K562 (cell line): ENCODE data around the gene UBE2R2. TPM values are rescaled to one million over a fixed set of nuclear protein-coding genes. Genes with fewer than 3 reads are reported as not detected.

Experiments
- ATF1 ChIP-seq, 2 experiments: fragments of 450-650 bp in 1 of 2; IDR thresholded peaks; 2 replicates each; pipeline ENCODE4 v1.6.1; 2016; ENCODE audit warnings: missing compliant biosample characterization in 1 of 2, missing genetic modification characterization in 1 of 2
- CHCHD3 ChIP-seq: fragments of 250-450 bp; sonication (Bioruptor Pico); IDR thresholded peaks from 2 replicates; pipeline ENCODE4 v2.1.2; 2022; ENCODE audit warnings: mild to moderate bottlenecking
- JUN ChIP-seq, 2 experiments: sonication (generic) in 1 of 2; formaldehyde crosslinking in 1 of 2; IDR thresholded peaks; 2 replicates each; pipeline versions ENCODE4 v1.6.1 to v1.8.0; 2012 to 2022; ENCODE audit warnings: borderline replicate concordance in 2 of 2, mild to moderate bottlenecking in 2 of 2, improper control_type of control experiment in 1 of 2, low read depth in 1 of 2, low read length in 1 of 2, missing genetic modification reagents in 1 of 2
- L3MBTL2 ChIP-seq: fragments of 450-650 bp; IDR thresholded peaks from 2 replicates; pipeline ENCODE4 v1.6.1; 2016; ENCODE audit warnings: mild to moderate bottlenecking, moderate library complexity
- MYNN ChIP-seq, 2 experiments: sonication (generic); formaldehyde crosslinking in 1 of 2; IDR thresholded peaks; 2 replicates each; pipeline versions ENCODE4 v1.5.0 to v1.6.1; 2016 to 2020; ENCODE audit warnings: antibody characterized with exemption in 1 of 2, missing genetic modification reagents in 1 of 2
- NFYB ChIP-seq: IDR thresholded peaks from 2 replicates; pipeline ENCODE4 v1.6.1; 2011; ENCODE audit warnings: mild to moderate bottlenecking, moderate library complexity; ENCODE audit not compliant: insufficient read length; ENCODE audit errors: extremely low read depth
- ZFP36 ChIP-seq: fragments of 150-350 bp; IDR thresholded peaks from 2 replicates; pipeline ENCODE4 v1.6.1; 2018; ENCODE audit warnings: low read length, low read depth; ENCODE audit not compliant: partially characterized antibody
- ZNF143 ChIP-seq: sonication (generic); formaldehyde crosslinking; IDR thresholded peaks from 2 replicates; pipeline ENCODE4 v1.9.0; 2022; ENCODE audit warnings: mild to moderate bottlenecking, missing genetic modification reagents
- polyA plus RNA-seq, 8 experiments: library from polyadenylated mRNA; depleted of rRNA in 4 of 8; stranded (reverse) in 5 of 8; unstranded in 3 of 8; fragments of >200 nt; fragmentation: Nextera tagmentation in 2 of 8; fragmentation: Illumina TruSeq in 1 of 8; extraction: Ambion mirVana in 2 of 8; extraction: Trizol in 1 of 8; gene quantifications; 2 replicates each; pipeline versions ENCODE4 v1.2.1 to v1.2.3, GENCODE V29; 2011 to 2014; ENCODE audit warnings: inconsistent platforms in 1 of 8, missing spikeins in 1 of 8
- total RNA-seq, 7 experiments: library from RNA; depleted of rRNA in 6 of 7; stranded (reverse); fragments of >200 nt in 6 of 7; fragmentation: Illumina TruSeq in 2 of 7; extraction: Trizol in 2 of 7; gene quantifications; 2 replicates each; pipeline versions ENCODE4 v1.2.1 to v1.2.3, GENCODE V29; 2011 to 2021; ENCODE audit warnings: low replicate concordance in 1 of 7
- TF ChIP-seq, protein P1 (sequence below): fragments of 250-450 bp; sonication (Bioruptor Pico); IDR thresholded peaks from 2 replicates; pipeline ENCODE4 v1.4.0; 2020; ENCODE audit warnings: mild to moderate bottlenecking, moderate library complexity
- TF ChIP-seq, protein P2 (sequence below): sonication (generic); formaldehyde crosslinking; IDR thresholded peaks from 2 replicates; pipeline ENCODE4 v1.8.0; 2023; ENCODE audit warnings: mild to moderate bottlenecking, missing genetic modification reagents
- TF ChIP-seq, protein P3 (sequence below): fragments of 450-650 bp; IDR thresholded peaks from 2 replicates; pipeline ENCODE4 v1.6.1; 2016
- TF ChIP-seq, protein P4 (sequence below): sonication (generic); formaldehyde crosslinking; IDR thresholded peaks from 2 replicates; pipeline ENCODE4 v1.4.0; 2020; ENCODE audit warnings: mild to moderate bottlenecking, missing genetic modification reagents
- TF ChIP-seq, protein P5 (sequence below): sonication (generic); formaldehyde crosslinking; IDR thresholded peaks from 2 replicates; pipeline ENCODE4 v1.5.0; 2020; ENCODE audit warnings: missing genetic modification reagents

Gene UBE2R2
- total and polyA plus RNA-seq, 9 of the 15 experiments (the other 6 are each of a cell fraction or from before 2014, with no cell fraction given) = 7.8 to 26.2 (median 11.8) TPM

DNA sequence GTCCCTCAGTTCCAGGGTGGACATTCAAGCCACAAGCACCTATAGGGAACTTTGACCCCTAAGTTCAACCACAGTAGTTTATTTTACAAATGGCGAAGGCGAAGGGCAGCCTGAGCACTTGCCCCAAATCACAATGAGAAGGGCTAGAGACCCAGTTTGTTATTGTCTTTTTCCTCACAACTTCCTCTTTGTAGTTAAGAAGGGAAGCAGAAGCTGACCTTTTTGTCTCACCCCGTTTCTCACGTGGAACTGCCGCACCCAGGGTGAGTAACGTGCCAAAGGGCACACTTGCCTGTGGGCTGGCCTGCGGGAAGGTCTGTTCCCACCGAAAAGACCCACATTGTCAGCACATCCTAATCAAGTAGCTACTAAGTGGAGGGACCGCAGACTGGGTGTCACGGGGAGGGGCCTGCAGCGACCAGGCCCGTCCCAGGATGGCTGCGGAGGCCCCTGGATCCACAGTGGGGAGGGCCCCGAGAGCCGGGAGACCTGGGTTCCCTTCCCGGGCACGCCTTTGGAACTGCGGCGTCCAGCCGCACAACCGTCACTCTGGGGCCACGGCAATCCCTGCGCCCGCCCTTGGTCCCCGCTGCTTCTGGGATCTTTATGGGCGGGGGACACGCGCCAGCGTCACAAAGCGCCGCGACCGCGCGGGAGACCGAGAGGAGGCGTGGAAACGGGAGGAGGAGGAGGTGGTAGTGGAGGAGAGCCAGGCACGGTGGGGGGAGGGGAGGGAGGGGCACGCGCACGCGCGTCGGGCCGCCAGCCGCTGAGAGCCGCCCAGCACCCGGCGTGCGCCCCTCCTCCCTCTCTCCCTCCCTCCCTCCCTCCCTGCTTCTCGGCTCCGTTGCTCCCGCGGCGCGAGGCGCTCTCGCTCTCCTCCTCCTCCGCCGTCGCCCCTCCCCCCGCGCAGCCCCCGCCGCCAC is at the start of gene UBE2R2 (continued):
- TF ChIP-seq, protein P1, sequence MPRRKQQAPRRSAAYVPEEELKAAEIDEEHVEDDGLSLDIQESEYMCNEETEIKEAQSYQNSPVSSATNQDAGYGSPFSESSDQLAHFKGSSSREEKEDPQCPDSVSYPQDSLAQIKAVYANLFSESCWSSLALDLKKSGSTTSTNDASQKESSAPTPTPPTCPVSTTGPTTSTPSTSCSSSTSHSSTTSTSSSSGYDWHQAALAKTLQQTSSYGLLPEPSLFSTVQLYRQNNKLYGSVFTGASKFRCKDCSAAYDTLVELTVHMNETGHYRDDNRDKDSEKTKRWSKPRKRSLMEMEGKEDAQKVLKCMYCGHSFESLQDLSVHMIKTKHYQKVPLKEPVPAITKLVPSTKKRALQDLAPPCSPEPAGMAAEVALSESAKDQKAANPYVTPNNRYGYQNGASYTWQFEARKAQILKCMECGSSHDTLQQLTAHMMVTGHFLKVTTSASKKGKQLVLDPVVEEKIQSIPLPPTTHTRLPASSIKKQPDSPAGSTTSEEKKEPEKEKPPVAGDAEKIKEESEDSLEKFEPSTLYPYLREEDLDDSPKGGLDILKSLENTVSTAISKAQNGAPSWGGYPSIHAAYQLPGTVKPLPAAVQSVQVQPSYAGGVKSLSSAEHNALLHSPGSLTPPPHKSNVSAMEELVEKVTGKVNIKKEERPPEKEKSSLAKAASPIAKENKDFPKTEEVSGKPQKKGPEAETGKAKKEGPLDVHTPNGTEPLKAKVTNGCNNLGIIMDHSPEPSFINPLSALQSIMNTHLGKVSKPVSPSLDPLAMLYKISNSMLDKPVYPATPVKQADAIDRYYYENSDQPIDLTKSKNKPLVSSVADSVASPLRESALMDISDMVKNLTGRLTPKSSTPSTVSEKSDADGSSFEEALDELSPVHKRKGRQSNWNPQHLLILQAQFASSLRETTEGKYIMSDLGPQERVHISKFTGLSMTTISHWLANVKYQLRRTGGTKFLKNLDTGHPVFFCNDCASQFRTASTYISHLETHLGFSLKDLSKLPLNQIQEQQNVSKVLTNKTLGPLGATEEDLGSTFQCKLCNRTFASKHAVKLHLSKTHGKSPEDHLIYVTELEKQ = no peak
- TF ChIP-seq L3MBTL2 (peak; percentile 77), NFYB (no peak), ATF1 (CRISPR knock-in tag; IDR thresholded peaks at IDR 0.05) (peak; percentile 36; the same call in 1 of the 2 replicates), ATF1 (tag; IDR thresholded peaks at IDR 0.05) (peak; percentile 87), MYNN (IDR thresholded peaks at IDR 0.05) (0 out of 2 replicates have a peak, but pooled peaks have one; percentile 18), MYNN (CRISPR knock-in tag; IDR thresholded peaks at IDR 0.05) (no peak), CHCHD3 (CRISPR knock-in tag) (no peak), JUN (IDR thresholded peaks at IDR 0.05; ENCODE audit: borderline replicate concordance, low read depth, low read length) (no peak), JUN (CRISPR knock-in tag; IDR thresholded peaks at IDR 0.05; ENCODE audit: borderline replicate concordance) (0 out of 2 replicates have a peak, but pooled peaks have one; percentile 49), ZFP36 (no peak), ZNF143 (CRISPR knock-in tag) (no peak)
- TF ChIP-seq, protein P2, sequence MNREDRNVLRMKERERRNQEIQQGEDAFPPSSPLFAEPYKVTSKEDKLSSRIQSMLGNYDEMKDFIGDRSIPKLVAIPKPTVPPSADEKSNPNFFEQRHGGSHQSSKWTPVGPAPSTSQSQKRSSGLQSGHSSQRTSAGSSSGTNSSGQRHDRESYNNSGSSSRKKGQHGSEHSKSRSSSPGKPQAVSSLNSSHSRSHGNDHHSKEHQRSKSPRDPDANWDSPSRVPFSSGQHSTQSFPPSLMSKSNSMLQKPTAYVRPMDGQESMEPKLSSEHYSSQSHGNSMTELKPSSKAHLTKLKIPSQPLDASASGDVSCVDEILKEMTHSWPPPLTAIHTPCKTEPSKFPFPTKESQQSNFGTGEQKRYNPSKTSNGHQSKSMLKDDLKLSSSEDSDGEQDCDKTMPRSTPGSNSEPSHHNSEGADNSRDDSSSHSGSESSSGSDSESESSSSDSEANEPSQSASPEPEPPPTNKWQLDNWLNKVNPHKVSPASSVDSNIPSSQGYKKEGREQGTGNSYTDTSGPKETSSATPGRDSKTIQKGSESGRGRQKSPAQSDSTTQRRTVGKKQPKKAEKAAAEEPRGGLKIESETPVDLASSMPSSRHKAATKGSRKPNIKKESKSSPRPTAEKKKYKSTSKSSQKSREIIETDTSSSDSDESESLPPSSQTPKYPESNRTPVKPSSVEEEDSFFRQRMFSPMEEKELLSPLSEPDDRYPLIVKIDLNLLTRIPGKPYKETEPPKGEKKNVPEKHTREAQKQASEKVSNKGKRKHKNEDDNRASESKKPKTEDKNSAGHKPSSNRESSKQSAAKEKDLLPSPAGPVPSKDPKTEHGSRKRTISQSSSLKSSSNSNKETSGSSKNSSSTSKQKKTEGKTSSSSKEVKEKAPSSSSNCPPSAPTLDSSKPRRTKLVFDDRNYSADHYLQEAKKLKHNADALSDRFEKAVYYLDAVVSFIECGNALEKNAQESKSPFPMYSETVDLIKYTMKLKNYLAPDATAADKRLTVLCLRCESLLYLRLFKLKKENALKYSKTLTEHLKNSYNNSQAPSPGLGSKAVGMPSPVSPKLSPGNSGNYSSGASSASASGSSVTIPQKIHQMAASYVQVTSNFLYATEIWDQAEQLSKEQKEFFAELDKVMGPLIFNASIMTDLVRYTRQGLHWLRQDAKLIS (CRISPR knock-in tag) = no peak
- TF ChIP-seq, protein P3, sequence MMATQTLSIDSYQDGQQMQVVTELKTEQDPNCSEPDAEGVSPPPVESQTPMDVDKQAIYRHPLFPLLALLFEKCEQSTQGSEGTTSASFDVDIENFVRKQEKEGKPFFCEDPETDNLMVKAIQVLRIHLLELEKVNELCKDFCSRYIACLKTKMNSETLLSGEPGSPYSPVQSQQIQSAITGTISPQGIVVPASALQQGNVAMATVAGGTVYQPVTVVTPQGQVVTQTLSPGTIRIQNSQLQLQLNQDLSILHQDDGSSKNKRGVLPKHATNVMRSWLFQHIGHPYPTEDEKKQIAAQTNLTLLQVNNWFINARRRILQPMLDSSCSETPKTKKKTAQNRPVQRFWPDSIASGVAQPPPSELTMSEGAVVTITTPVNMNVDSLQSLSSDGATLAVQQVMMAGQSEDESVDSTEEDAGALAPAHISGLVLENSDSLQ = peak; percentile 37; the same call in 1 of the 2 replicates
- TF ChIP-seq, protein P4, sequence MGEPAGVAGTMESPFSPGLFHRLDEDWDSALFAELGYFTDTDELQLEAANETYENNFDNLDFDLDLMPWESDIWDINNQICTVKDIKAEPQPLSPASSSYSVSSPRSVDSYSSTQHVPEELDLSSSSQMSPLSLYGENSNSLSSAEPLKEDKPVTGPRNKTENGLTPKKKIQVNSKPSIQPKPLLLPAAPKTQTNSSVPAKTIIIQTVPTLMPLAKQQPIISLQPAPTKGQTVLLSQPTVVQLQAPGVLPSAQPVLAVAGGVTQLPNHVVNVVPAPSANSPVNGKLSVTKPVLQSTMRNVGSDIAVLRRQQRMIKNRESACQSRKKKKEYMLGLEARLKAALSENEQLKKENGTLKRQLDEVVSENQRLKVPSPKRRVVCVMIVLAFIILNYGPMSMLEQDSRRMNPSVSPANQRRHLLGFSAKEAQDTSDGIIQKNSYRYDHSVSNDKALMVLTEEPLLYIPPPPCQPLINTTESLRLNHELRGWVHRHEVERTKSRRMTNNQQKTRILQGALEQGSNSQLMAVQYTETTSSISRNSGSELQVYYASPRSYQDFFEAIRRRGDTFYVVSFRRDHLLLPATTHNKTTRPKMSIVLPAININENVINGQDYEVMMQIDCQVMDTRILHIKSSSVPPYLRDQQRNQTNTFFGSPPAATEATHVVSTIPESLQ (CRISPR knock-in tag) = 0 out of 2 replicates have a peak, but pooled peaks have one; percentile 30
- TF ChIP-seq, protein P5, sequence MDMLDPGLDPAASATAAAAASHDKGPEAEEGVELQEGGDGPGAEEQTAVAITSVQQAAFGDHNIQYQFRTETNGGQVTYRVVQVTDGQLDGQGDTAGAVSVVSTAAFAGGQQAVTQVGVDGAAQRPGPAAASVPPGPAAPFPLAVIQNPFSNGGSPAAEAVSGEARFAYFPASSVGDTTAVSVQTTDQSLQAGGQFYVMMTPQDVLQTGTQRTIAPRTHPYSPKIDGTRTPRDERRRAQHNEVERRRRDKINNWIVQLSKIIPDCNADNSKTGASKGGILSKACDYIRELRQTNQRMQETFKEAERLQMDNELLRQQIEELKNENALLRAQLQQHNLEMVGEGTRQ (CRISPR knock-in tag) = no peak
